ENCODE measurements around the gene PFKL.

PFKL gene

GRCh38 chr21:44333509-44334328, 33.9 kb downstream of the PFKL start:
- CTCF ChIA-PET: no interaction called here
- POLR2A ChIA-PET (ENCODE audit: low non-redundant PET): no interaction called here
- no peak for DNase-seq (ENCODE audit: low spot score)
- no peak overlapping the region for H3K27ac ChIP-seq
- TF ChIP-seq, protein P1, sequence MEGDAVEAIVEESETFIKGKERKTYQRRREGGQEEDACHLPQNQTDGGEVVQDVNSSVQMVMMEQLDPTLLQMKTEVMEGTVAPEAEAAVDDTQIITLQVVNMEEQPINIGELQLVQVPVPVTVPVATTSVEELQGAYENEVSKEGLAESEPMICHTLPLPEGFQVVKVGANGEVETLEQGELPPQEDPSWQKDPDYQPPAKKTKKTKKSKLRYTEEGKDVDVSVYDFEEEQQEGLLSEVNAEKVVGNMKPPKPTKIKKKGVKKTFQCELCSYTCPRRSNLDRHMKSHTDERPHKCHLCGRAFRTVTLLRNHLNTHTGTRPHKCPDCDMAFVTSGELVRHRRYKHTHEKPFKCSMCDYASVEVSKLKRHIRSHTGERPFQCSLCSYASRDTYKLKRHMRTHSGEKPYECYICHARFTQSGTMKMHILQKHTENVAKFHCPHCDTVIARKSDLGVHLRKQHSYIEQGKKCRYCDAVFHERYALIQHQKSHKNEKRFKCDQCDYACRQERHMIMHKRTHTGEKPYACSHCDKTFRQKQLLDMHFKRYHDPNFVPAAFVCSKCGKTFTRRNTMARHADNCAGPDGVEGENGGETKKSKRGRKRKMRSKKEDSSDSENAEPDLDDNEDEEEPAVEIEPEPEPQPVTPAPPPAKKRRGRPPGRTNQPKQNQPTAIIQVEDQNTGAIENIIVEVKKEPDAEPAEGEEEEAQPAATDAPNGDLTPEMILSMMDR (conservative IDR thresholded peaks at IDR 0.05; ENCODE audit: low read depth): no peak

GRCh38 chr21:44334329-44335030, 34.6 kb downstream of the PFKL start:
- H3K27ac ChIP-seq: no peak overlapping the region
- TF ChIP-seq, protein P1 (conservative IDR thresholded peaks at IDR 0.05; ENCODE audit: low read depth): no peak
- POLR2A ChIA-PET (ENCODE audit: low non-redundant PET): no interaction called here
- CTCF ChIA-PET: no interaction called here
- no peak for DNase-seq (ENCODE audit: low spot score)

DNA sequence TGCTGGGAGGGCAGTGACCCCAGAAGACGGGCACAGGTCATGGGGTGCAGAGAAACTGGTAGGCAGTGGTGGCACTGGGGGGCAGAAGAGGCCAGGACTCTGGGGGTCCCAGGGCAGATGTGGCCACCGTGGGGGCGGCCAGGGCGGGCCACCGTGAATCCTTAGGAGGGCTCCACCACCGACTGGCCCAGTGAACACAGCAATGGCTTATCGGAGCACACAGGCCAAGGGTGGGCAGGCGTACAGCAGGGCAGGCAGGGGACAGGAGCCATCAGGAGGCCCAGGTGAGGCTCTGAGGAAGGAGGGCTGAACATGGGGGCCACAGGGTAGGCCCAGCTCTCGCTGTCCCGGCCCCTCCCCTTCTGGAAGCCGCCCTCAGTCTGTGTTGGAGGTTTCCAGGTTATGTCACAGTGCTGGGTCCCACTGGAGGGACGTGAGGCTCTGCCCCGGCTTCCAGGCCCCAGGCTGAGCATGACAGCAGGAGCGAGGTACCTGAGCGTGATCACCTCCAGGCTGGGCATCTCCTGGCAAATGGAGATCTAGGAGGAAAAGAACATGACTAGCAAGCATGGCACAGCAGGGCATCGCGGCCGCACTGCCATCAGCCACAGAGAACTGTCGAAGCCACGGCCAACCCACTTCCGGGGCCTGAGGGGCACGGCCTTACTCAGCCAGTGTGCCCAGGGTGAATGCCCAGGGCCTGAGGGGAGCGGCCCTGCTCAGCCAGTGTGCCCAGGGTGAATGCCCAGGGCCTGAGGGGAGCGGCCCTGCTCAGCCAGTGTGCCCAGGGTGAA, 35.6 kb downstream of the PFKL start:
- no peak for DNase-seq (ENCODE audit: low spot score)
- ChIA-PET CTCF (no interaction called here), POLR2A (ENCODE audit: low non-redundant PET) (no interaction called here)
- TF ChIP-seq, protein P1 (conservative IDR thresholded peaks at IDR 0.05; ENCODE audit: low read depth): no peak
- no peak overlapping the region for H3K27ac ChIP-seq

GRCh38 chr21:44337449-44337848, 37.6 kb downstream of the PFKL start:
- TF ChIP-seq, protein P1 (conservative IDR thresholded peaks at IDR 0.05; ENCODE audit: low read depth): no peak
- POLR2A ChIA-PET (ENCODE audit: low non-redundant PET): no interaction called here
- no peak overlapping the region for H3K27ac ChIP-seq
- DNase-seq (ENCODE audit: low spot score): no peak
- CTCF ChIA-PET: no interaction called here

GRCh38 chr21:44337941-44338895, 38.4 kb downstream of the PFKL start:
- peak overlapping the region; percentile 96 for H3K27ac ChIP-seq
- ChIA-PET CTCF (interaction anchor here (0.7 to 1.0 kb wide), 2 partner anchors 35 to 165 kb away, joined by 3 read pairs; no protein-coding TSS in a partner anchor), POLR2A (ENCODE audit: low non-redundant PET) (no interaction called here)
- DNase-seq (ENCODE audit: low spot score): peak; percentile 20
- TF ChIP-seq, protein P1 (conservative IDR thresholded peaks at IDR 0.05; ENCODE audit: low read depth): no peak; the same call in 1 of the 2 replicates

All from RWPE1 (cell line).